Fibroblast of the aortic adventitia (primary cell): ENCODE measurements around the gene SCUBE3. TPM values are rescaled to one million over a fixed set of nuclear protein-coding genes. Genes with fewer than 3 reads are reported as not detected.

Source experiments
- DNase-seq: peaks from one replicate; pipeline ENCODE4 v3.0.0-alpha.2; 2010; ENCODE audit warnings: low read depth
- H3K4me3 ChIP-seq: 2 replicates; pipeline ENCODE4 v1.5.1; 2011; ENCODE audit warnings: low read depth, mild to moderate bottlenecking, control low read depth, low read length, moderate library complexity
- total RNA-seq: library from RNA; depleted of rRNA; stranded (reverse); fragments of >200 nt; gene quantifications from 2 replicates; pipeline ENCODE4 v1.2.3, GENCODE V29; 2012; ENCODE audit warnings: low replicate concordance
- TF ChIP-seq, protein P1 (sequence below): IDR thresholded peaks from 2 replicates; pipeline ENCODE4 v1.5.1; 2011; ENCODE audit warnings: mild to moderate bottlenecking, low read length, control low read depth, inconsistent platforms; ENCODE audit not compliant: insufficient read depth

The SCUBE3 gene
- total RNA-seq, 1 donor: 10.0 TPM

DNA sequence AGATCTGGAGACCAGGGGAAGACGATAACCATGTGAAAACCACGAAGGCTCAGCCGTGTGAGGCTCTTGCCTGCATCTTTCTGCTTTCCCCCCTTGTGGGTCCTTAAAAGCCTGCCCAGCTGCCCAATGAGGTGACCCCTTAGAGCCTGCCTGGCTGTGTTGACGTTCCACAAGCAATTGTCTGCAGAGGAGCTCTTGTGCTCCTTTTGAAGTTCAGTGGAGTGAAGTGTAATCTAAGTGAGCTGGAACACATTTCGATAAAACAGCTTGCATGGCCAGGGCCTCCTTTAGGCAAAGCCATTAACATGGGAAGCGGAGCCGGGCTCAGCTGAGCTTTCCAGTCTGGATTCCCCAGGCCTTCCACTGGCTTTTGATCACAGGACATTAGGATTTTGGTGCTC is 45.3 kb upstream of the SCUBE3 start:
- TF ChIP-seq, protein P1, sequence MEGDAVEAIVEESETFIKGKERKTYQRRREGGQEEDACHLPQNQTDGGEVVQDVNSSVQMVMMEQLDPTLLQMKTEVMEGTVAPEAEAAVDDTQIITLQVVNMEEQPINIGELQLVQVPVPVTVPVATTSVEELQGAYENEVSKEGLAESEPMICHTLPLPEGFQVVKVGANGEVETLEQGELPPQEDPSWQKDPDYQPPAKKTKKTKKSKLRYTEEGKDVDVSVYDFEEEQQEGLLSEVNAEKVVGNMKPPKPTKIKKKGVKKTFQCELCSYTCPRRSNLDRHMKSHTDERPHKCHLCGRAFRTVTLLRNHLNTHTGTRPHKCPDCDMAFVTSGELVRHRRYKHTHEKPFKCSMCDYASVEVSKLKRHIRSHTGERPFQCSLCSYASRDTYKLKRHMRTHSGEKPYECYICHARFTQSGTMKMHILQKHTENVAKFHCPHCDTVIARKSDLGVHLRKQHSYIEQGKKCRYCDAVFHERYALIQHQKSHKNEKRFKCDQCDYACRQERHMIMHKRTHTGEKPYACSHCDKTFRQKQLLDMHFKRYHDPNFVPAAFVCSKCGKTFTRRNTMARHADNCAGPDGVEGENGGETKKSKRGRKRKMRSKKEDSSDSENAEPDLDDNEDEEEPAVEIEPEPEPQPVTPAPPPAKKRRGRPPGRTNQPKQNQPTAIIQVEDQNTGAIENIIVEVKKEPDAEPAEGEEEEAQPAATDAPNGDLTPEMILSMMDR: no peak
- DNase-seq: no peak
- H3K4me3 ChIP-seq: no peak overlapping the region

DNA sequence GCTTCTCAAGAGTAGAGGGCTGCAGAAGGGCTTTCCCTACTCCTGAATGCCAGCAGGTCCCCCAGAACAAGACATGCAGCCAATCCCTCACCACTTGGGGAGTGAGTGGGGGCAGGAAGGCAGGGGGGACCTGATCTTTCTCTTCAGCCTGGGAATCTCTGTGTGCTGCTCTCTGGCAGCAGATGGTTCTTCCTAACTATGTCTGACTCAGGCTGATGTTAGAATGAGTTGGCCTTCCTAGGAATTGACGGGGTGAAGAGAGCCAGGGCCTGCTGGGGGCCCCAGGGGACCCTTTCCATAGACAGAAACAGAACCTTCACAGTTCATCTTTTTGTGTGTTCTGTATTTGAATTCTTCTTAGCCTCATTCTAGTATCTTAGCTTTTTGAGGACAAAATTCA is 43.6 kb upstream of the SCUBE3 start:
- peak; percentile 57 for DNase-seq
- TF ChIP-seq, protein P1: no peak
- no peak overlapping the region for H3K4me3 ChIP-seq

DNA sequence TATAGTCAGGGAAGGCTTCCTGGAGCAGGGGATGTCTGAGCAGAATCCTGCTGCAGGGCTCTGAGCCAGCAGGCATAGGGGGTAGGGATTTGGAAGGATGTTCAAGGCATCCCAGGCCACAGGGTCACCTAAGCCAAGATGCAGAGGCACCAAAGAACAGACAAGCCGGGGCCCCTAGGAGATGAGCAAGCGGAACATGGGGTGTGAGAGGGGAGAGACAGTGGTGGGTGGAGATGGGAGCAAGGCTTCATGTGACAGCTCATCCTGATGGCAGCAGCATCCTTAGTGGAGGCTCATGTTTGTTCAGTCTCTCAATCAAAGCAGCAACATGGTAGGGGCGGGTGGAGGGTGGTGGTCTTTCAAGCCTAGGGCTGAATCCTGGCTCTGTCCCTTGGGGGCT is 42.9 kb upstream of the SCUBE3 start:
- H3K4me3 ChIP-seq: no peak overlapping the region
- TF ChIP-seq, protein P1: no peak
- DNase-seq: no peak

GRCh38 chr6:35173044-35173426 is 40.7 kb upstream of the SCUBE3 start:
- no peak overlapping the region for H3K4me3 ChIP-seq
- DNase-seq: no peak

GRCh38 chr6:35173427-35174087 is 40.2 kb upstream of the SCUBE3 start:
- TF ChIP-seq, protein P1: no peak
- no peak for DNase-seq
- H3K4me3 ChIP-seq: no peak overlapping the region

More at GRCh38 chr6:35173044-35173426, 40.7 kb upstream of the SCUBE3 start:
- TF ChIP-seq, protein P1: no peak

DNA sequence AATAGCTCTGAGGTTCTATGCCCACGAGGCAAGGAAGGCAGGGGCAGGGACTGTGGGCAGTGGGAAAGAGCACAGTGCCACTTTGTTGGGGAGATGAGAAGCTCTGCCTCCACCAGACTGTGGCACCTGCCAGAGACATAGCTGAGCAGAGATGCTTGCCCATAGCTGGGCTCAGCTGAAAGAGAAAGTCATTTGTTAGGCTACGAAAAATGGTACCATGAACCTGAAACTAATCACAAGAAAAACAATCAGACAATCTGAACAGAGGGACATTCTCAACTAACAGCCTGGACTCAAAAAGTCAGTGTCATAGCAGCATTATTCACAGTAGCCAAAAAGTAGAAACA is 39.7 kb upstream of the SCUBE3 start:
- H3K4me3 ChIP-seq: no peak overlapping the region
- DNase-seq: no peak
- TF ChIP-seq, protein P1: no peak

DNA sequence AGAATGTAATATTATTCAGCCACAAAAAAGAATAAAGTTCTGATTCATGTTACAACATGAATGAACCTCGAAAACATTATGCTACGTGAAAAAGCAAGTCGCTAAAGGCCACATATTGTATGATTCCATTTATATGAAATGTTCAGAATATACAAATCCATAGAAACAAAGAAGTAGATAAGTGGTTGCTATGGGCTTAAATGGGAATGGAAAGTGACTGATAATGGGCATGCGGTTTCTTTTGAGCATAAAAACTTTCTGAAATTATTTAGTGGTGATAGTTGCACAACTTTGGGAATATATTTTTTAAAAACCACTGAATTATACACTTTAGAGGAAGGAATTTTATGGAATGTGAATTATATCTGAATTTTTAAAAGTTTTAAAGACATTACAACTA is 39.3 kb upstream of the SCUBE3 start:
- no peak overlapping the region for H3K4me3 ChIP-seq
- TF ChIP-seq, protein P1: no peak
- no peak for DNase-seq
